Measurements from ENCODE around the gene MYH16. TPM values are rescaled to one million over a fixed set of nuclear protein-coding genes. Genes with fewer than 3 reads are reported as not detected.
A peak's percentile ranks its signal among the peaks of the same experiment; 100 is the strongest.
"Not testable (repeated sequence)": the region's sequence is repeated elsewhere in the genome, so short reads cannot be mapped to it uniquely, and the experiment has no call there.

Gene MYH16
- total RNA-seq, 2 donors from 2014 or later: under 0.01 TPM; not detected in 1

- 89 to 91% methylated on average over 9 of the region's 9 CpGs for WGBS, 2 donors
- intact Hi-C loops (cut with DNase I): no loop called here
Measured at GRCh38 chr7:99234185-99234584, 38.5 kb upstream of the MYH16 start.

GRCh38 chr7:99235925-99236324 lies 36.7 kb upstream of the MYH16 start:
- DNase-seq (no peak), ATAC-seq (no peak)
- 87 to 90% methylated on average over 12 of the region's 12 CpGs for WGBS, 2 donors
- Histone ChIP-seq H3K36me3 (replicated peaks in 1 of 2; ENCODE audit: insufficient read depth in 1 of 2, low read depth in 2 of 2) (no peaks in the 10 kb centered on the region), H3K27ac (no peak overlapping the region), H3K4me3 (no peak overlapping the region), H3K4me1 (no peaks in the 10 kb centered on the region), H3K9me3 (no peaks in the 10 kb centered on the region), H3K27me3 (no peaks in the 10 kb centered on the region)
- intact Hi-C loops (cut with DNase I): no loop called here
- no peak for TF ChIP-seq POLR2A (IDR thresholded peaks at IDR 0.05)
- TF ChIP-seq, protein P1, sequence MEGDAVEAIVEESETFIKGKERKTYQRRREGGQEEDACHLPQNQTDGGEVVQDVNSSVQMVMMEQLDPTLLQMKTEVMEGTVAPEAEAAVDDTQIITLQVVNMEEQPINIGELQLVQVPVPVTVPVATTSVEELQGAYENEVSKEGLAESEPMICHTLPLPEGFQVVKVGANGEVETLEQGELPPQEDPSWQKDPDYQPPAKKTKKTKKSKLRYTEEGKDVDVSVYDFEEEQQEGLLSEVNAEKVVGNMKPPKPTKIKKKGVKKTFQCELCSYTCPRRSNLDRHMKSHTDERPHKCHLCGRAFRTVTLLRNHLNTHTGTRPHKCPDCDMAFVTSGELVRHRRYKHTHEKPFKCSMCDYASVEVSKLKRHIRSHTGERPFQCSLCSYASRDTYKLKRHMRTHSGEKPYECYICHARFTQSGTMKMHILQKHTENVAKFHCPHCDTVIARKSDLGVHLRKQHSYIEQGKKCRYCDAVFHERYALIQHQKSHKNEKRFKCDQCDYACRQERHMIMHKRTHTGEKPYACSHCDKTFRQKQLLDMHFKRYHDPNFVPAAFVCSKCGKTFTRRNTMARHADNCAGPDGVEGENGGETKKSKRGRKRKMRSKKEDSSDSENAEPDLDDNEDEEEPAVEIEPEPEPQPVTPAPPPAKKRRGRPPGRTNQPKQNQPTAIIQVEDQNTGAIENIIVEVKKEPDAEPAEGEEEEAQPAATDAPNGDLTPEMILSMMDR (IDR thresholded peaks at IDR 0.05): no peak

More at GRCh38 chr7:99234185-99234584, 38.5 kb upstream of the MYH16 start:
- DNase-seq (no peak), ATAC-seq (no peak)
- H3K27ac ChIP-seq: no peak overlapping the region
- H3K4me1 ChIP-seq: no peaks in the 10 kb centered on the region
- no peaks in the 10 kb centered on the region for H3K27me3 ChIP-seq
- H3K9me3 ChIP-seq: no peaks in the 10 kb centered on the region
- no peaks in the 10 kb centered on the region for H3K36me3 ChIP-seq (replicated peaks in 1 of 2; ENCODE audit: insufficient read depth in 1 of 2, low read depth in 2 of 2)
- H3K4me3 ChIP-seq: no peak overlapping the region
- TF ChIP-seq POLR2A (IDR thresholded peaks at IDR 0.05): no peak
- TF ChIP-seq, protein P1 (IDR thresholded peaks at IDR 0.05): no peak

DNA sequence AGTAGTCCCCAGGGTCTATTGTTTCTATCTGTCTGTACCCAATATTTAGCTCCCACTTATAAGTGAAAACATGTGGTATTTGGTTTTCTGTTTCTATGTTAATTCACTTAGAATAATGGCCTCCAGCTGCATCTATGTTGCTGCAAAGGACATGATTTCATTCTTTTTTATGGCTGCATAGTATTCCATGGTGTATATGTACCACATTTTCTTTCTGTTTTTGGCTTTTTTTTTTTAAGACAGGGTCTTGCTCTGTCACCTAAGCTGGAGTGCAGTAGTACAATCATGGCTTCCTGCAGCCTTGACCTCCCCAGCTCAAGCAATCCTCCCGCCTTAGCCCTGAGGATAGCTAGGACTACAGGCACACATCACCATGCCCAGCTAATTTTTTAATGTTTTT lies 34.8 kb upstream of the MYH16 start:
- intact Hi-C loops (cut with DNase I); H3K9me3 ChIP-seq; H3K27me3 ChIP-seq; H3K4me3 ChIP-seq; ATAC-seq; H3K4me1 ChIP-seq; H3K27ac ChIP-seq; DNase-seq; H3K36me3 ChIP-seq (replicated peaks in 1 of 2; ENCODE audit: insufficient read depth in 1 of 2, low read depth in 2 of 2): not testable (repeated sequence)
- WGBS, 2 donors: 80 to 88% methylated on average over 1 of the region's 1 CpG

DNA sequence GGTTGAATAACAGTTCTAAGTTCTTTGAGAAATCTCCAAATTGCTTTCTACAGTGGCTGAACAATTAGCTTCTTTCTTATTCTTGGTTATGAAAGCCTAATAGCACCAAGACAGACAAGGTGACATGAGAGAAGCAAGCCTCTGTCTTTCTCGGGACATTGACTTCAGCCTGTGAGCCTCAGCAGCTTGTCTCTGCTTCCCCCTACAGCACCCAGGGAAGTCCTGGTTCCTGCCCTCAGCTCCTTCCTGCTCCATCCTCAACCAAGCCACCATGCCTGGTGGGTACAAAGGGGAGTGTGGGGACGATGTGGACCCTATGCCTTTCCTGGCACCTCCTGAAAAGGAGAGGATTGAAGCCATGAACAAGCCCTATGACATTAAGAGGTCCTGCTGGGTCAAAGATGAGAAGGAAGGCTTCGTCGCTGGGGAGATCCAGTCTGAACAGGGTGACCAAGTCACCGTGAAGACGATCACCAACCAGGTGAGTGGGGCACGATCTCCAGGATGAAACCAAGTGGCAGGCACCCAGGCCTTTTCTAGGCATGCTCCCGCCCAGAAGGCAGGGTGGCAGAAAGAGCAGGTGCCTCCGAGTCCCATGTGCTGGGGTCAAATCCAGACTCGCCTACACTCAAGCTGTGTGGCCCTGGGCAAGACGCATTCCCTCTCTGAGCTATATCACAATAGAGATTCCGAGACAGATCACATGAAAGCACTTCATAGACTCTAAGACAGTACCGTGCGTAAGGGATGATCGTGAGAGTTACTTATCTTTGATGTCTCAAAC lies 33.9 kb upstream of the MYH16 start:
- DNase-seq (no peak), ATAC-seq (no peak)
- TF ChIP-seq, protein P1 (IDR thresholded peaks at IDR 0.05): peak in 1 of 7 experiments; percentile 6
- TF ChIP-seq POLR2A (IDR thresholded peaks at IDR 0.05): no peak
- intact Hi-C loops (cut with DNase I): no loop called here
- H3K4me1 ChIP-seq: no peaks in the 10 kb centered on the region
- no peaks in the 10 kb centered on the region for H3K9me3 ChIP-seq
- H3K27me3 ChIP-seq: no peaks in the 10 kb centered on the region
- no peak overlapping the region for H3K4me3 ChIP-seq
- H3K27ac ChIP-seq: no peak overlapping the region
- H3K36me3 ChIP-seq (replicated peaks in 1 of 2; ENCODE audit: insufficient read depth in 1 of 2, low read depth in 2 of 2): no peaks in the 10 kb centered on the region
- 75 to 81% methylated on average over 12 to 15 of the region's 15 CpGs for WGBS, 2 donors

- H3K27me3 ChIP-seq: no peaks in the 10 kb centered on the region
- no peaks in the 10 kb centered on the region for H3K9me3 ChIP-seq
- 79 to 93% methylated on average over 4 of the region's 4 CpGs for WGBS, 2 donors
- no peak overlapping the region for H3K4me3 ChIP-seq
- ATAC-seq: no peak
- DNase-seq: no peak
- H3K4me1 ChIP-seq: no peaks in the 10 kb centered on the region
- no peak for TF ChIP-seq POLR2A (IDR thresholded peaks at IDR 0.05)
- TF ChIP-seq, protein P1 (IDR thresholded peaks at IDR 0.05): no peak
- intact Hi-C loops (cut with DNase I): no loop called here
- no peaks in the 10 kb centered on the region for H3K36me3 ChIP-seq (replicated peaks in 1 of 2; ENCODE audit: insufficient read depth in 1 of 2, low read depth in 2 of 2)
- H3K27ac ChIP-seq: no peak overlapping the region
Measured at GRCh38 chr7:99242682-99243081, 30.0 kb upstream of the MYH16 start.

Data from body of pancreas (tissue), 4 donors.